NT2/D1 (cell line): ENCODE measurements around the gene GULP1.

Experiments
- DNase-seq: peaks from one replicate; pipeline ENCODE4 v3.0.0-alpha.2; 2011; ENCODE audit warnings: low read depth, low spot score
- H3K27me3 ChIP-seq: 2 replicates; pipeline ENCODE4 v1.6.0; 2011; ENCODE audit warnings: mild to moderate bottlenecking; ENCODE audit not compliant: insufficient read length, insufficient read depth
- H3K36me3 ChIP-seq: 2 replicates; pipeline ENCODE4 v1.6.1; 2011; ENCODE audit warnings: mild to moderate bottlenecking, low read length, mixed read lengths; ENCODE audit not compliant: insufficient read depth, insufficient read length
- H3K4me1 ChIP-seq: 2 replicates; pipeline ENCODE4 v1.5.1; 2011; ENCODE audit not compliant: insufficient read depth, insufficient read length
- H3K4me3 ChIP-seq: 2 replicates; pipeline ENCODE4 v1.5.1; 2011; ENCODE audit warnings: low read depth; ENCODE audit not compliant: insufficient read length
- H3K9ac ChIP-seq: 2 replicates; pipeline ENCODE4 v1.6.0; 2011; ENCODE audit warnings: low read depth; ENCODE audit not compliant: insufficient read length
- H3K9me3 ChIP-seq: 2 replicates; pipeline ENCODE4 v1.5.1; 2011; ENCODE audit warnings: mild to moderate bottlenecking, low read length; ENCODE audit not compliant: insufficient read depth
- SUZ12 ChIP-seq: IDR thresholded peaks from 2 replicates; pipeline ENCODE4 v1.6.1; 2011; ENCODE audit not compliant: insufficient read length, insufficient read depth; ENCODE audit errors: extremely low read depth
- YY1 ChIP-seq: IDR thresholded peaks from 2 replicates; pipeline ENCODE4 v1.6.1; 2011; ENCODE audit not compliant: insufficient read length, insufficient read depth
- ZNF274 ChIP-seq: IDR thresholded peaks from 2 replicates; pipeline ENCODE4 v1.6.1; 2011; ENCODE audit warnings: mild to moderate bottlenecking, low read depth, low read length

Gene GULP1

DNA sequence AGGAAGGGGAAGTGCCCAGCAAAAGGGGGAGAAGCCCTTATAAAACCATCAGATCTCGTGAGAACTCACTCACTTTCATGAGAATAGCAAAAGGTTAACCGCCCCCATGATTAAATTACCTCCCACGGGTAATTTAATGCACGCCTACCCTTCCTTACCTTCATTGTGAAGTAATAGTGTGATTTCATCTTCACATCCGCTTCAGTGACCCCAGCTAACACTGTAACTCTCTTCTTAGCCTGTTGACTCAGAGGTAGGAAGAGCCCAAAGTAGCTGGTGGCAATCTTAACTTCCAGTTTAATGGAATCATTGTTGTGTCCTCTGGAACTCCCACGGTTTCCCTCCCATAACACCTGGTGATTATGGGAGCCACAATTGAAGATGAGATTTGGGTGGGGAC lies 120.5 kb downstream of the GULP1 start:
- Histone ChIP-seq H3K4me1 (no peaks in the 10 kb centered on the region), H3K9ac (no peak overlapping the region), H3K4me3 (no peak overlapping the region), H3K27me3 (no peaks in the 10 kb centered on the region), H3K36me3 (no peaks in the 10 kb centered on the region), H3K9me3 (peaks cover 16% of the 10 kb centered on the region)
- no peak for TF ChIP-seq ZNF274
- TF ChIP-seq YY1: no peak
- TF ChIP-seq SUZ12: no peak
- DNase-seq: no peak

DNA sequence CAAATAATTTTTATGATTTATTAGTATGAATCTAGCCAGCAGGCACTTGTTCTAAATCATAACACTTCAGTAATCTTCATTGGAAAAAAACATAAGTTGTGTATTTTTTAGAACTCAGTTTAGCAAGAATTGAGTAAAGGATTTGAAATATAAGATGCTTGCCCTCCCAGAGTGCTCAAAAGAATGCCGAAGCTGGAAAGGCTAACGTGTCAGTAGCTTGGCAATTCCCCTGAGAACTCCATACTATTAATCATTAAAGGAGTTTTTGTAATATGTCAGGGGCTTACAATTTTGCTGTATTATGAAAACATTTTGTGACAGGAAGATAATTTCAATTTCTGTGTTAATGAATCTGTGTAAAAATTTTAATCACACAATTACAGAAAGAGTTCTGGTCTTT lies 122.7 kb downstream of the GULP1 start:
- Histone ChIP-seq H3K9me3 (peaks cover 12% of the 10 kb centered on the region; the same call in 1 of the 2 replicates), H3K36me3 (no peaks in the 10 kb centered on the region), H3K9ac (no peak overlapping the region), H3K4me3 (no peak overlapping the region), H3K27me3 (no peaks in the 10 kb centered on the region), H3K4me1 (no peaks in the 10 kb centered on the region)
- DNase-seq: no peak
- TF ChIP-seq YY1 (no peak), SUZ12 (no peak), ZNF274 (no peak)

DNA sequence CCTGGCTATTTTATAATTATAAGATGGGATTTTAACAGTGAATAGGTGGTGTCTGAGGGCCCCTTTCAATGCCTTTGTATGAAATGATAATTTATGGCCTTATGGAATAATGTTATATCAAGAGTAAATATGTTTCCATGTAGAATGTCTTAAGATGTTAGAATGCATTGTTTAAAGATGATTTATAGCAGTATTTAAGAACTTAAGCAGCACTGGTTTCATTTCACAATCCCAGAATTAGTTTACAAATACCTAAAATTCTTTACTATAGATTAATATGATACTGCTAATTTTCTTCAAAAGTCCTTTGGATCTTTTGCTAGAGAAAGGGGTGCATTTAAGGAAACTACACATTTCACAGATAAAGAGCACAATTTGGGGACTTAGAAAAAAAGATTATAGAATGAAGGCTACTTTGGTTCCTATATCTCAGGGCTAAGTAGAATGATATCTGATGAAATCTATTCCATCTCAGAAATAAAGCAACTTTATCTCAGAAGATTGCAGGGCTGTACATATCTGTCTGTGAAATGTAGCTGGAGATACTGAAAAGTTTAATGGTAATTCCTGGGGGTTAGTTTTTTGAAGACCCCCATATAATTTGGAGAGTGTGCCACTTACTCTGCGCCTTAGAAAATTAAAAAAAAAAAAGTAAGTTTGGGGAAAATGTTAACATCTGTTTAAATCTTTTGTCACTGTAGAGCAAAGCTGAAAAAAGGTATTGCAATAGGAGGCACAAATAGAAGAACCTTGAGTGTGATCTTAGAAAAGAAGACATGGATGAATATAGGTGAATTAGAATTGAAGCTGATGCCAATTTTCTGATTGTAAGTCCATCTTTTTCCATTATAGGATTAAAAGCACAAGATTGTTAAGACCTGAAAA lies 123.4 kb downstream of the GULP1 start:
- no peak overlapping the region for H3K9ac ChIP-seq
- no peak for DNase-seq
- H3K9me3 ChIP-seq: peaks cover 12% of the 10 kb centered on the region
- no peaks in the 10 kb centered on the region for H3K27me3 ChIP-seq
- no peaks in the 10 kb centered on the region for H3K4me1 ChIP-seq
- H3K36me3 ChIP-seq: no peaks in the 10 kb centered on the region
- TF ChIP-seq YY1 (no peak), ZNF274 (no peak), SUZ12 (no peak)
- H3K4me3 ChIP-seq: no peak overlapping the region

- Histone ChIP-seq H3K27me3 (no peaks in the 10 kb centered on the region), H3K9me3 (peaks cover 18% of the 10 kb centered on the region), H3K4me1 (no peaks in the 10 kb centered on the region), H3K9ac (no peak overlapping the region), H3K36me3 (no peaks in the 10 kb centered on the region), H3K4me3 (no peak overlapping the region)
- no peak for TF ChIP-seq YY1
- TF ChIP-seq ZNF274: no peak
- TF ChIP-seq SUZ12: no peak
- no peak for DNase-seq
These were observed 124.0 kb downstream of the GULP1 start for GRCh38 chr2:188415754-188416083.

GRCh38 chr2:188416367-188416766 lies 124.7 kb downstream of the GULP1 start:
- no peak overlapping the region for H3K9ac ChIP-seq
- no peaks in the 10 kb centered on the region for H3K36me3 ChIP-seq
- no peak for DNase-seq
- peaks cover 21% of the 10 kb centered on the region for H3K9me3 ChIP-seq
- no peaks in the 10 kb centered on the region for H3K27me3 ChIP-seq
- H3K4me1 ChIP-seq: no peaks in the 10 kb centered on the region
- H3K4me3 ChIP-seq: no peak overlapping the region
- TF ChIP-seq SUZ12 (no peak), ZNF274 (no peak), YY1 (no peak)

GRCh38 chr2:188422726-188423125 lies 131.1 kb downstream of the GULP1 start:
- Histone ChIP-seq H3K36me3 (no peaks in the 10 kb centered on the region), H3K4me1 (no peaks in the 10 kb centered on the region), H3K4me3 (no peak overlapping the region), H3K9ac (no peak overlapping the region), H3K9me3 (peaks cover 9% of the 10 kb centered on the region), H3K27me3 (no peaks in the 10 kb centered on the region)
- TF ChIP-seq ZNF274 (no peak), YY1 (no peak), SUZ12 (no peak)
- no peak for DNase-seq

GRCh38 chr2:188425266-188425665 lies 133.6 kb downstream of the GULP1 start:
- peaks cover 7% of the 10 kb centered on the region for H3K9me3 ChIP-seq
- H3K27me3 ChIP-seq: no peaks in the 10 kb centered on the region
- TF ChIP-seq YY1: no peak
- no peak for TF ChIP-seq SUZ12
- no peak for TF ChIP-seq ZNF274
- DNase-seq: no peak
- H3K36me3 ChIP-seq: no peaks in the 10 kb centered on the region
- no peaks in the 10 kb centered on the region for H3K4me1 ChIP-seq
- H3K4me3 ChIP-seq: no peak overlapping the region
- H3K9ac ChIP-seq: no peak overlapping the region
